SK-N-SH treated with all-trans-retinoic acid at 6 μM for 48 hours (cell line): Measurements from ENCODE around the gene ANAPC15.

ENCODE experiments used
- CSDC2 ChIP-seq: fragments of 250-450 bp; sonication (Bioruptor Pico); IDR thresholded peaks from 2 replicates; pipeline ENCODE4 v1.5.0; 2020; ENCODE audit warnings: mild to moderate bottlenecking, moderate library complexity
- OSR1 ChIP-seq: fragments of 250-450 bp; sonication (Bioruptor Pico); IDR thresholded peaks from 2 replicates; pipeline ENCODE4 v1.8.0; 2022; ENCODE audit warnings: moderate library complexity, mild to moderate bottlenecking, inconsistent platforms
- PPARA ChIP-seq: fragments of 250-450 bp; sonication (Bioruptor Pico); IDR thresholded peaks from 2 replicates; pipeline ENCODE4 v1.5.0; 2020; ENCODE audit warnings: mild to moderate bottlenecking, borderline replicate concordance
- SNAI2 ChIP-seq: fragments of 250-450 bp; sonication (Bioruptor Pico); IDR thresholded peaks from 2 replicates; pipeline ENCODE4 v1.5.0; 2020; ENCODE audit warnings: mild to moderate bottlenecking, moderate library complexity
- TOX ChIP-seq: fragments of 250-450 bp; sonication (Bioruptor Pico); IDR thresholded peaks from 2 replicates; pipeline ENCODE4 v1.8.0; 2021; ENCODE audit warnings: mild to moderate bottlenecking, moderate library complexity, borderline replicate concordance
- ZFP3 ChIP-seq: fragments of 250-450 bp; sonication (Bioruptor Pico); IDR thresholded peaks from 2 replicates; pipeline ENCODE4 v1.5.0; 2020; ENCODE audit warnings: mild to moderate bottlenecking, moderate library complexity
- ZNF565 ChIP-seq: fragments of 450-650 bp; formaldehyde crosslinking; conservative IDR thresholded peaks from 2 replicates; pipeline ENCODE4 v1.5.0; 2020; ENCODE audit warnings: low read depth, mild to moderate bottlenecking, moderate library complexity
- ZNF70 ChIP-seq: fragments of 450-650 bp; formaldehyde crosslinking; IDR thresholded peaks from 2 replicates; pipeline ENCODE4 v1.5.0; 2020; ENCODE audit warnings: mild to moderate bottlenecking, moderate library complexity
- ZNF8 ChIP-seq: fragments of 450-650 bp; formaldehyde crosslinking; IDR thresholded peaks from 2 replicates; pipeline ENCODE4 v1.5.0; 2020; ENCODE audit warnings: mild to moderate bottlenecking, moderate library complexity
- TF ChIP-seq, protein P1 (sequence below): fragments of 250-450 bp; sonication (Bioruptor Pico); IDR thresholded peaks from 2 replicates; pipeline ENCODE4 v1.8.0; 2020; ENCODE audit warnings: mild to moderate bottlenecking, moderate library complexity, borderline replicate concordance
- TF ChIP-seq, protein P2 (sequence below): fragments of 250-450 bp; sonication (Bioruptor Pico); IDR thresholded peaks from 2 replicates; pipeline ENCODE4 v1.8.0; 2021; ENCODE audit warnings: low read depth, mild to moderate bottlenecking, moderate library complexity, borderline replicate concordance
- TF ChIP-seq, protein P3 (sequence below): fragments of 250-450 bp; sonication (Bioruptor Pico); IDR thresholded peaks from 2 replicates; pipeline ENCODE4 v1.5.1; 2020; ENCODE audit warnings: low read depth, mild to moderate bottlenecking, moderate library complexity

DNA sequence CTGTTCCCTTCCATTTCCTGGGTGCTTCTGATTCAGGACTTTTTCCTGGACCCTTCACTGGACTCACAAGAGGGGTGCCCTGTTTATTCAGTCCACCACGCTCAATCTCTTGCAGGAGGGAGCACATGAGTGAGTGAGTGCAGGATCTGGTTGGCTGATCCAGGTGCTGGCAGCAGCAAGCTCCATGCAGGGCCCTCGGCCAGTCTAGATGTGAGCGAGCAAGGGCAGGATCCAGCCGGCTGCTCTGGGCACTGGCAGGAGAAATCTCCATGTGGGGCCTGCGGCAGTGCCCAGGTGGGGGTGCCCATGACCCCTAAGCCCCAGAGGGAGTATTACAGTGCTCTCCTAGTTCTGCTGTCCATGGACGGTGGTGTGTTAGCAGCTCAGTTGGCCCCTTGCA, 11.6 kb upstream of the ANAPC15 start:
- TF ChIP-seq CSDC2 (CRISPR knock-in tag) = no peak
- no peak for TF ChIP-seq ZNF565 (CRISPR knock-in tag)
- TF ChIP-seq ZFP3 (CRISPR knock-in tag) = no peak
- TF ChIP-seq ZNF70 (CRISPR knock-in tag) = no peak
- TF ChIP-seq, protein P1, sequence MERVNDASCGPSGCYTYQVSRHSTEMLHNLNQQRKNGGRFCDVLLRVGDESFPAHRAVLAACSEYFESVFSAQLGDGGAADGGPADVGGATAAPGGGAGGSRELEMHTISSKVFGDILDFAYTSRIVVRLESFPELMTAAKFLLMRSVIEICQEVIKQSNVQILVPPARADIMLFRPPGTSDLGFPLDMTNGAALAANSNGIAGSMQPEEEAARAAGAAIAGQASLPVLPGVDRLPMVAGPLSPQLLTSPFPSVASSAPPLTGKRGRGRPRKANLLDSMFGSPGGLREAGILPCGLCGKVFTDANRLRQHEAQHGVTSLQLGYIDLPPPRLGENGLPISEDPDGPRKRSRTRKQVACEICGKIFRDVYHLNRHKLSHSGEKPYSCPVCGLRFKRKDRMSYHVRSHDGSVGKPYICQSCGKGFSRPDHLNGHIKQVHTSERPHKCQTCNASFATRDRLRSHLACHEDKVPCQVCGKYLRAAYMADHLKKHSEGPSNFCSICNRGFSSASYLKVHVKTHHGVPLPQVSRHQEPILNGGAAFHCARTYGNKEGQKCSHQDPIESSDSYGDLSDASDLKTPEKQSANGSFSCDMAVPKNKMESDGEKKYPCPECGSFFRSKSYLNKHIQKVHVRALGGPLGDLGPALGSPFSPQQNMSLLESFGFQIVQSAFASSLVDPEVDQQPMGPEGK = no peak
- no peak for TF ChIP-seq SNAI2 (CRISPR knock-in tag)
- TF ChIP-seq, protein P2, sequence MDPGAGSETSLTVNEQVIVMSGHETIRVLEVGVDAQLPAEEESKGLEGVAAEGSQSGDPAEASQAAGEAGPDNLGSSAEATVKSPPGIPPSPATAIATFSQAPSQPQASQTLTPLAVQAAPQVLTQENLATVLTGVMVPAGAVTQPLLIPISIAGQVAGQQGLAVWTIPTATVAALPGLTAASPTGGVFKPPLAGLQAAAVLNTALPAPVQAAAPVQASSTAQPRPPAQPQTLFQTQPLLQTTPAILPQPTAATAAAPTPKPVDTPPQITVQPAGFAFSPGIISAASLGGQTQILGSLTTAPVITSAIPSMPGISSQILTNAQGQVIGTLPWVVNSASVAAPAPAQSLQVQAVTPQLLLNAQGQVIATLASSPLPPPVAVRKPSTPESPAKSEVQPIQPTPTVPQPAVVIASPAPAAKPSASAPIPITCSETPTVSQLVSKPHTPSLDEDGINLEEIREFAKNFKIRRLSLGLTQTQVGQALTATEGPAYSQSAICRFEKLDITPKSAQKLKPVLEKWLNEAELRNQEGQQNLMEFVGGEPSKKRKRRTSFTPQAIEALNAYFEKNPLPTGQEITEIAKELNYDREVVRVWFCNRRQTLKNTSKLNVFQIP = no peak
- TF ChIP-seq TOX = no peak
- no peak for TF ChIP-seq PPARA (CRISPR knock-in tag)
- no peak for TF ChIP-seq OSR1 (CRISPR knock-in tag)
- no peak for TF ChIP-seq ZNF8 (CRISPR knock-in tag)
- TF ChIP-seq, protein P3, sequence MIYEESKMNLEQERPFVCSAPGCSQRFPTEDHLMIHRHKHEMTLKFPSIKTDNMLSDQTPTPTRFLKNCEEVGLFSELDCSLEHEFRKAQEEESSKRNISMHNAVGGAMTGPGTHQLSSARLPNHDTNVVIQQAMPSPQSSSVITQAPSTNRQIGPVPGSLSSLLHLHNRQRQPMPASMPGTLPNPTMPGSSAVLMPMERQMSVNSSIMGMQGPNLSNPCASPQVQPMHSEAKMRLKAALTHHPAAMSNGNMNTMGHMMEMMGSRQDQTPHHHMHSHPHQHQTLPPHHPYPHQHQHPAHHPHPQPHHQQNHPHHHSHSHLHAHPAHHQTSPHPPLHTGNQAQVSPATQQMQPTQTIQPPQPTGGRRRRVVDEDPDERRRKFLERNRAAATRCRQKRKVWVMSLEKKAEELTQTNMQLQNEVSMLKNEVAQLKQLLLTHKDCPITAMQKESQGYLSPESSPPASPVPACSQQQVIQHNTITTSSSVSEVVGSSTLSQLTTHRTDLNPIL (CRISPR knock-in tag) = no peak
